Lung (tissue), 12 donors: ENCODE data around the gene KCTD14. TPM values are rescaled to one million over a fixed set of nuclear protein-coding genes. Genes with fewer than 3 reads are reported as not detected.

Experiments used
- ATAC-seq: fragments of 200-7000 bp; cut with Tn5 transposase; one replicate; pipeline ENCODE4 v1.9.1; 2020; ENCODE audit warnings: moderate number of reproducible peaks; ENCODE audit not compliant: insufficient read depth, low FRiP score
- DNase-seq, 3 donors: peaks; one replicate each; pipeline ENCODE4 v3.0.0-alpha.2; 2013 to 2017
- H3K27ac ChIP-seq, 2 donors: one replicate each; pipeline ENCODE4 v1.5.1; 2013; ENCODE audit warnings: mild to moderate bottlenecking in 2 of 2, moderate library complexity in 2 of 2, control low read depth in 1 of 2, inconsistent platforms in 1 of 2, low read depth in 1 of 2, low read length in 1 of 2
- H3K27me3 ChIP-seq, 3 donors: one replicate each; pipeline ENCODE4 v1.5.1; 2013; ENCODE audit warnings: low read length in 2 of 3; ENCODE audit not compliant: control insufficient read depth in 3 of 3, insufficient read depth in 3 of 3
- H3K36me3 ChIP-seq, 4 donors: one replicate each; pipeline ENCODE4 v1.5.1; 2013; ENCODE audit warnings: low read length in 4 of 4, mild to moderate bottlenecking in 1 of 4, moderate library complexity in 1 of 4; ENCODE audit not compliant: control insufficient read depth in 4 of 4, insufficient read depth in 4 of 4
- H3K4me1 ChIP-seq, 5 donors: one replicate each; pipeline ENCODE4 v1.5.1; 2013; ENCODE audit warnings: low read length in 5 of 5, mild to moderate bottlenecking in 2 of 5, moderate library complexity in 1 of 5; ENCODE audit not compliant: control insufficient read depth in 5 of 5, insufficient read depth in 5 of 5
- H3K4me3 ChIP-seq: one replicate; pipeline ENCODE4 v1.5.1; 2013; ENCODE audit warnings: mild to moderate bottlenecking, control low read depth, moderate library complexity
- H3K9ac ChIP-seq, 2 donors: one replicate each; pipeline ENCODE4 v1.5.1; 2013; ENCODE audit warnings: low read length in 2 of 2, control low read depth in 1 of 2; ENCODE audit not compliant: insufficient read depth in 1 of 2
- H3K9me3 ChIP-seq, 4 donors: one replicate each; pipeline ENCODE4 v1.5.1; 2013; ENCODE audit warnings: low read length in 3 of 4, mild to moderate bottlenecking in 1 of 4, moderate library complexity in 1 of 4; ENCODE audit not compliant: control insufficient read depth in 4 of 4, insufficient read depth in 3 of 4
- WGBS, 2 donors: extraction: QIAGEN DNeasy Blood & Tissue Kit; methylation state at CpG; one replicate each; pipeline ENCODE4 v1.1.7; 2013; 5-methylcytosine and 5-hydroxymethylcytosine counted together
- polyA plus RNA-seq, 2 donors: library from polyadenylated mRNA; stranded (reverse); fragments of 200-250 nt; gene quantifications; one replicate each; pipeline ENCODE4 v1.2.1, GENCODE V29; 2013
- total RNA-seq, 2 donors: library from RNA; depleted of rRNA in 1 of 2; stranded (reverse); fragments of >200 nt in 1 of 2; gene quantifications; one replicate each; pipeline ENCODE4 v1.2.1, GENCODE V29; 2014 to 2021
- TF ChIP-seq, protein P1 (sequence below): IDR thresholded peaks from 2 replicates; pipeline ENCODE4 v1.5.1; 2012; ENCODE audit warnings: mild to moderate bottlenecking; ENCODE audit errors: control extremely low read depth, extremely low read depth
- donor health status: control.
- donor health status: control.
- donor health status: Bipolar disorder and iron deficiency.
- donor health status: healthy.
- donor health status: DM: yes; HTN: yes; CAD: no.

Gene KCTD14
- total and polyA plus RNA-seq, 4 donors: 6.4 to 24.0 (median 18.0) TPM

DNA sequence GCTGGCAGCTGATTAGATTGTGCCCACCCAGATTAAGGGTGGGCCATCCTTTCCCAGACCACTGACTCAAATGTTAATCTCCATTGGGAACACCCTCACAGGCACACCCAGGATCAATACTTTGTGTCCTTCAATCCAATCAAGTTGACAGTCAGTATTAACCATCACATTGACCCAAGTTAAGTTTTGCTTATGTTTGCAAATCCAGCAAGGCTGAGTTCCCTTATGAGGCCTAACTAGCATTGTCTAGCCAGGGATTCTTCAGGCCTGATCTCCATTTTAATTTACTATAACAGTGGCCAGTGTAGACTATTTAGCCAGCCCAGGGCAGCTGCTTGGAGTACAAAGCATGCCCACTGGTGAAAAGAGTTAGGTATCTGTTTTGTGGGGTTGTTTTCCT, 2.3 kb upstream of the KCTD14 start:
- DNase-seq: no peak
- H3K36me3 ChIP-seq: no peaks in the 10 kb centered on the region
- H3K27me3 ChIP-seq: no peaks in the 10 kb centered on the region
- no peak overlapping the region for H3K4me3 ChIP-seq
- H3K9ac ChIP-seq: no peak overlapping the region
- no peaks in the 10 kb centered on the region for H3K9me3 ChIP-seq
- ATAC-seq: no peak
- H3K27ac ChIP-seq: no peak overlapping the region
- TF ChIP-seq, protein P1, sequence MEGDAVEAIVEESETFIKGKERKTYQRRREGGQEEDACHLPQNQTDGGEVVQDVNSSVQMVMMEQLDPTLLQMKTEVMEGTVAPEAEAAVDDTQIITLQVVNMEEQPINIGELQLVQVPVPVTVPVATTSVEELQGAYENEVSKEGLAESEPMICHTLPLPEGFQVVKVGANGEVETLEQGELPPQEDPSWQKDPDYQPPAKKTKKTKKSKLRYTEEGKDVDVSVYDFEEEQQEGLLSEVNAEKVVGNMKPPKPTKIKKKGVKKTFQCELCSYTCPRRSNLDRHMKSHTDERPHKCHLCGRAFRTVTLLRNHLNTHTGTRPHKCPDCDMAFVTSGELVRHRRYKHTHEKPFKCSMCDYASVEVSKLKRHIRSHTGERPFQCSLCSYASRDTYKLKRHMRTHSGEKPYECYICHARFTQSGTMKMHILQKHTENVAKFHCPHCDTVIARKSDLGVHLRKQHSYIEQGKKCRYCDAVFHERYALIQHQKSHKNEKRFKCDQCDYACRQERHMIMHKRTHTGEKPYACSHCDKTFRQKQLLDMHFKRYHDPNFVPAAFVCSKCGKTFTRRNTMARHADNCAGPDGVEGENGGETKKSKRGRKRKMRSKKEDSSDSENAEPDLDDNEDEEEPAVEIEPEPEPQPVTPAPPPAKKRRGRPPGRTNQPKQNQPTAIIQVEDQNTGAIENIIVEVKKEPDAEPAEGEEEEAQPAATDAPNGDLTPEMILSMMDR: no peak
- H3K4me1 ChIP-seq: peaks cover 0 to 33% (median 5%) of the 10 kb centered on the region in 5 donors

DNA sequence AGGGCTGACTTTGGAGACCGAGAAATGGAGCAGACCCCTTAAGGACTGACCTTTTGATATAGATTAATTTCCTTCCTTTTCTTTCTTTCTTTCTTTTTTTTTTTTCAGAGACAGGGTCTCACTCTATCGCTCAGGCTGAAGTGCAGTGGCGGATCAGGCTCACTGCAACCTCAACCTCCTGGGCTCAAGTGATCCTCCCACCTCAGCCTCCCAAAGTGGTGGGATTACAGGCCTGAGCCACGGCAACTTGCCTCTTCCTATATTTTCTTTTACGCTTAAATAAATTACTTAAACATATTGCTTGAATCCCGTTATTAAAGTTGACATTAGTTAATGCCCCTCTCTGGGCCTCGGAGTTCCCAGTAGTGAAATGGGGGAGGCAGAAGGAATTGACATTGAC, 350 bp upstream of the KCTD14 start:
- peaks cover 0 to 28% (median 5%) of the 10 kb centered on the region in 5 donors for H3K4me1 ChIP-seq
- peak overlapping the region in 1 of 2 donors; percentile 45 for H3K9ac ChIP-seq
- H3K4me3 ChIP-seq: no peak overlapping the region
- no peaks in the 10 kb centered on the region for H3K27me3 ChIP-seq
- DNase-seq (no peak), ATAC-seq (no peak)
- peak overlapping the region in 1 of 2 donors; percentile 81 for H3K27ac ChIP-seq
- TF ChIP-seq, protein P1: no peak
- no peaks in the 10 kb centered on the region for H3K9me3 ChIP-seq
- no peaks in the 10 kb centered on the region for H3K36me3 ChIP-seq
- WGBS, 2 donors: 74 to 85% methylated on average over 7 of the region's 7 CpGs

DNA sequence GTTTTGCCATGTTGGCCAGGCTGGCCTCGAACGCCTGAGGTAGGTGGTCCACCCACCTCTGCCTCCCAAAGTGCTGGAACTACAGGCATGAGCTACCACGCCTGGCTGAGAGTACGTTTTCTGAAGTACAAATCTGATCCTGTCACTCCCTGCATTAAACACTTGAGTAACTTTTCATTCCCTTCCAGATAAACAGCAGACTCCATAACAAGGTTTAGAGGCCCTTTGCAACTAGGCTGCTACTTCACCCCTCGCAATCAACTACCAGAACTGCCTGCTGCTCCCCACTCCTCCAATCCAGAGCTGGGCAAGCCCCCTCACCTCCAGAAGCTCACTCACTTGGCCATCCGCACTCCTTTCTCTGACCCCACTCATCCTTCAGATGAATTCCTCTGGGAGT, 1.5 kb downstream of the KCTD14 start:
- H3K27me3 ChIP-seq: no peaks in the 10 kb centered on the region
- WGBS, 2 donors: 68 to 83% methylated on average over 6 of the region's 6 CpGs
- no peak for ATAC-seq
- H3K9ac ChIP-seq: no peak overlapping the region
- H3K4me3 ChIP-seq: no peak overlapping the region
- no peaks in the 10 kb centered on the region for H3K9me3 ChIP-seq
- peak overlapping the region in 1 of 2 donors; percentile 26 for H3K27ac ChIP-seq
- peaks cover 0 to 28% (median 5%) of the 10 kb centered on the region in 5 donors for H3K4me1 ChIP-seq
- peak in 1 of 3 donors; percentile 20 for DNase-seq
- TF ChIP-seq, protein P1: no peak
- H3K36me3 ChIP-seq: peaks cover 0 to 4% (median under 1%) of the 10 kb centered on the region in 4 donors

DNA sequence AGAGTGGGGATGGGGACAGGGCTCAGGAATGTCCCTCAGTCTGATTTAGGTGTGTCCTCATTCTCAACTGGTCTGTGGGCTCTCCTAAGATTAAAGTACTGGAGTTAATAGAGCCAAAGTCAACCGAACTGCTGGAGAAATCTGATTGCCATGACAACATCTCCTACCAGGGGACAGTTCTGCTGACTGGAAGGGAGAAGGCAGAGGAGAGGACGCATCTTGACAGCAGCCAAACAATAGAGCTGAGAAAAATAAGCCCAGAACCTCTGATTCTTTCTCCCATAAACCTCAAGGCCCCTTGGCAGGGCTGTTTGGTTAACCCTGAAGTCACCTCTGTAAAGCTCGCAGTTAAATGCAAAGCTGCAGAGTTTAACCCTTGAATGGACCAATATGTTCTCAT, 2.8 kb downstream of the KCTD14 start:
- Histone ChIP-seq H3K4me3 (no peak overlapping the region), H3K9me3 (no peaks in the 10 kb centered on the region), H3K27me3 (no peaks in the 10 kb centered on the region), H3K9ac (no peak overlapping the region), H3K36me3 (peaks cover 0 to 17% (median 4%) of the 10 kb centered on the region in 4 donors), H3K27ac (no peak overlapping the region), H3K4me1 (peaks cover 0 to 28% (median 5%) of the 10 kb centered on the region in 5 donors)
- WGBS, 2 donors: 54% methylated on average over 3 of the region's 3 CpGs
- TF ChIP-seq, protein P1: no peak
- ATAC-seq: no peak
- peak in 2 of 3 donors; percentile 31 to 53 for DNase-seq
